GM04504 (cell line): ENCODE measurements around the gene SMOC2.

Experiments used
- DNase-seq: peaks from one replicate; pipeline ENCODE4 v3.0.0-alpha.2; 2012; ENCODE audit warnings: low read depth

SMOC2 gene

DNA sequence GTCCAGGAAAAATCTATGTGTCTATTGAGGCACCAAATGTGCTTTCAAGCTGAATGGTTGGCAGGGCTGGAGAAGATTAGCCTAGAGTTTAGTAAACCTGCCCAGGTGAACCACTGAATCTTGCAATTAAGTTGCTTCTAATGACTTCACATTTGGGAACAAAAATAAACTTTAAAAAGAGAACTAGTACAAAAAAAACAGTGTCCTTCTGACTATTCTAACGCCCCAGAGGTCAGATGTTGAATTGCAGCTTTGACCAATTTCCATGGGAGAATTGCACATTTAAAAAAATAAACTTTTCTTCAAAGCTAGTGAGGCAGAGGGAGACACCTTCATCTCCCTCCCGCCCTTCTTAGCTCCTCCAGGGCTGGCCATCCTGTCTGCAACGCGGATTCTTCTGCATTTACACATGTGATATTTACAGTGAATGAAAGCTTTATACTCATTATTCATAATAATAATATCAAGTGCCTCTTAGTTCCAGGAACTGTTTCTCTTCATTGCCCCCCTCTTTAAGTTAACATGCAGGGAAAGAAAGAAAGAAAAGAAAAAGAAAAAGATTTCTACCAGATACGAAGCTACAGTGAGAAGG lies 270.2 kb downstream of the SMOC2 start:
- no peak for DNase-seq

DNA sequence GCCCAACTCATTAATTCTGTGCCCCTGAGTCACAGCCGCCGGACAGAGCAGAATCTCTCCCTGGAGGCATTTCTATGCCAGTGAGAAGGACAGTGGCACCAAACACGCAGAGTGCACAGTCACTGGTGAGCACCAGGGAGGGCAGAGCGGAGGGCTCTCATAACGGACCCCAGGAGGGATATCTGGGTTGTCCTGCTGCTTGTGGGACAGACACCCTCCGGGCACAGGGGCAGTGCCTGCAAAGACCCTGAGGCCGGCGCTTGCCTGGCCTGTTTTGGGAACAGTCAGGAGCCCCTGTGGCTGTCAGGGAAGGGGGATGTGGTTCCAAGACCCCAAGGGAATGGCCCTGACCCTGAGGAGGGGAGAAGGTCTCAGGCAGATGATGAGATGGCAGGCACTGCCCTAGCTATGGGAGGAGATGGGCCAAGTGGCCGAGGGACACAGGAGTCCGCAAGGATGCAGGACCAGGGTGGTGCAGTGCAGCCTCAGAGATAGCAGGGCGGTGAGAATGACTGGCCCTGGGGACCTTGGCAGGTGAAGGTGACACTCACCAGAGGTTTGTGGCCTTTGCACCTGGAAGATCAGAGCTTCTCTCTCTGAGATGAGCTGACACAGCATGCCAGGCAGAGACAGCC lies 270.8 kb downstream of the SMOC2 start:
- DNase-seq: no peak

DNA sequence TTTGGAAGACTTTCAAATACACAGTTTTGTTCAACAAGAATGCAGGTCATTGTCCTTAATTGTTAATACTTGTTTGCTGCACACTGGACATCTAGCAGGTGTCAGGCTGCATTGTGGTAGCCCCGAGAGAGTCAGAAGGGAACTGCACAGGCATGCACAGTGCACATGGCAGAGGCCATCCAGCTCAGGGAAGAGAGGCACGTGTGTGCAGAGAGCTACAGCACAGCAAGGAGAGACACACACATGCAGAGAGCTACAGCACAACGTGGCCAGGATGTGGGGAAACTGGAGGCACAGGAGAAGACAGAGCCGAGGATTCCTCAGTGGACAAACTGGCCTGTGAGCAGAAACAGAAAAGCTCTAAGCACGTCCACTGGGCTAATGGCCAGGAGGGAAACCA lies 272.0 kb downstream of the SMOC2 start:
- no peak for DNase-seq

DNA sequence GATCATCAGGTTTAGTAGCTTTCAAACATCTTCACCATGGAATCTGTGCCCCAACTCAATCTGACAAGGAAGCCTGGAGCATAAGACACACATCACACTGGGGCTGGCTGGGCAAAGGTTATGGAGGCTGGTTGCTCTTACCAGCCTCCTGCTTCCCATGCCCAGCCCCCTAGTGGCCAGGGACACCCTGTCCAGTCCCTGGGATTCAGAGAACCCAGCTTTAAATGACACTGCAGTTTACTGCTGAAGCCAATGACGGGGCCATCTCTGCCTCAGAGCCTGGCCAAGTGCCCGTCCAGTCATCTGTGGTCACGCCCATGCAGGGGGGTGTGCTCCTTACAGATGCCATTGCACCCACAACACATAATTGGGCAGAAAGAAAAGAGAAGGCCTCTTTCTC lies 272.9 kb downstream of the SMOC2 start:
- no peak for DNase-seq

DNA sequence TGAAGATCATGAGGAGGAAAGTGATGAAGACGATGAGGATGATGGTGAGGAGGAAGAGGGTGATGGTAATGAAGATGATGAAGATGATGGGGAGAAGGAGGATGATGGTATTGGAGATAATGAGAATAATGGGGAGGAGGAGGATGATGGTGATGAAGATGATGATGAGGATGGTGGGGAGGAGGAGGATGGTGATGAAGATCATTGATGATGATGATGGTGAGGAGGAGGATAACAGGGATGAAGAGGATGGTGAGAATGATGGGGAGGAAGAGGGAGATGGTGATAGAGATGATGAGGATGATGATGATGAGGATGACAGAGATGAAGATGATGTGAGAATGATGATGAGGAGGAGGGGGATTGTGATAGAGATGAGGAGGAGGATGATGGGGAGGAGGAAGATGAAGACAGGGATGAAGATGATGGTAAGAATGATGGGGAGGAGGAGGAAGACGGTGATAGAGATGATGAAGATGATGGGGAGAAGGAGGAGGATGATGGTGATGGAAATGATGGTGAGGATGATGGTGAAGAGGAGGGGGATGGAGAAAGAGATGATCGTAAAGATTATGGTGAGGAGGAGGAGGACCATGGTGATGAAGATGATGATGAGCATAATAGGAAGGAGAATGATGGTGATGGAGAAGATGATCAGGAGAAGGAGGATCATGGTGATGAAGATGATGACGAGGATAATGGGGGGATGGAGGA lies 273.7 kb downstream of the SMOC2 start:
- DNase-seq: no peak

DNA sequence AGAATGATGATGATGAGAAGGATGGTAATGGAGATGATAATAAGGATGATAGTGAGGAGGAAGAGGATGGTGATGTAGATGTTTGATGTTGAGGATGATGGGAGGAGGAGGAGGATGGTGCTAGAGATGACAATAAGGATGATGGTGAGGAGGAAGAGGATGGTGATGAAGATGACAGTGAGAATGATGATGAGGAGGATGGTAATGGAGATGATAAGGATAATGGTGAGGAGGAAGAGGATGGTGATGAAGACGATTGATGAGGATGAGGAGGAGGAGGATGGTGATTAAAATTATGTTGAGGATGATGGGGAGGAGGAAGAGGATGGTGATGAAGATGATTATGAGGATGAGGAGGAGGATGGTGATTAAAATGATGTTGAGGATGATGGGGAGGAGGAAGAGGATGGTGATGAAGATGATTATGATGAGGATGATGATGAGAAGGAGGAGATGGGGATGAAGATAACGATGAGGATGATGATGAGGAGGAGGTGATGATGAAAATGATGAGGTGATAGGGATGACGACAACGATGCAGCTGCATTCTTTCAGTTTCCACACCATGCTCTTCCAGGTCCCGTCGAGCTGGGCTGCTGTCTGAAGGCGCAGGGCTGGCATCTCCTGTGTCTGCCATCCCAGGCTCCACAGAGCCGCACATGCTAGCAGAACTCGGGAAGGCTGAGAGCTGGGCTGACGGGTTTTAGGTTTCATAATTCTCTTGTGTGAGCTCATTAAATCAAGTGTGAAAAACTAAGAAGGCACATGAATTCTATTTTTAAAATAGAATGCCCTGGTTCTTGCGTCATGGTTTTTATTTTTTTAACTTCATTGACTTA lies 274.9 kb downstream of the SMOC2 start:
- DNase-seq: no peak

DNA sequence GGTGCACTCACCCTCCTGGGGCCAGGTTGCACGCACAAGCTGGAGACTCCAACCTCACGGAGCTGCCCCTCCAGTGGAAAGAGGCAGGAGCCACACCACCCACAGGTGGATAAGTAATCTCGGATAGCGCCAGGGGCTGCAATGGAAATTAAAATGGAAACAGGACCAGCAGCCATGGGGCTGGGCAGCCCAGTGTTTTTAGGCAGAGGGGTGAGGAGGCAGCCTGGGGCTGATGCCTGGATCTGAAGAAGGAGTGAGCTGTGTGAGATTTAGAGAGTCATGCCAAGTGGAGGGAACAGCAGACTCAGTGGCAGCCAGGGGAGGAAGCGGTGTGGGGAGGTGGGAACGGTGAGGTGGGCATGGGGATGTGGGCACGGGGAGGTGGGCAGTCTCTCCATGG lies 275.6 kb downstream of the SMOC2 start:
- DNase-seq: no peak

DNA sequence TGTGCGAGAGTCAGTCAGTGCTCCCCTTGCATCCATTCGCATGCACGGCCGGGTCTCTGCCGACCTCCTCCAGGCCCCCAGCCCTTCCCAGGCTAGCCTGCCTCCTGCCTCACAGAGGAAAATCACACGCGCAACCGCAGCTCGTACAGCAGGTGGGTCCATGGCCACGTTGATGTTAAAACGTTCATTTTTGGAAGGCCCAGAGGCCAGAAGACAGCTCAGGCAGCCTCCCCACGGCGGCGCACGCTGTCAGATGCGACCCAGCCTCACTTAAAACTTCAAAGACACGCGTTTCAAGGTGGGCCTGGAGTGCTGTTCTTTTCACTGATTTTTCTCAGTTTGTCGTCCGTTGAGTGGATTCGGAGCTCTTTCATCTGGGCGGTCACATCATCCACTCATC lies 276.5 kb downstream of the SMOC2 start:
- DNase-seq: no peak
